ENCODE data around the gene CAMK1D.
"Not testable (repeated sequence)": the region's sequence is repeated elsewhere in the genome, so short reads cannot be mapped to it uniquely, and the experiment has no call there.

CAMK1D gene

DNA sequence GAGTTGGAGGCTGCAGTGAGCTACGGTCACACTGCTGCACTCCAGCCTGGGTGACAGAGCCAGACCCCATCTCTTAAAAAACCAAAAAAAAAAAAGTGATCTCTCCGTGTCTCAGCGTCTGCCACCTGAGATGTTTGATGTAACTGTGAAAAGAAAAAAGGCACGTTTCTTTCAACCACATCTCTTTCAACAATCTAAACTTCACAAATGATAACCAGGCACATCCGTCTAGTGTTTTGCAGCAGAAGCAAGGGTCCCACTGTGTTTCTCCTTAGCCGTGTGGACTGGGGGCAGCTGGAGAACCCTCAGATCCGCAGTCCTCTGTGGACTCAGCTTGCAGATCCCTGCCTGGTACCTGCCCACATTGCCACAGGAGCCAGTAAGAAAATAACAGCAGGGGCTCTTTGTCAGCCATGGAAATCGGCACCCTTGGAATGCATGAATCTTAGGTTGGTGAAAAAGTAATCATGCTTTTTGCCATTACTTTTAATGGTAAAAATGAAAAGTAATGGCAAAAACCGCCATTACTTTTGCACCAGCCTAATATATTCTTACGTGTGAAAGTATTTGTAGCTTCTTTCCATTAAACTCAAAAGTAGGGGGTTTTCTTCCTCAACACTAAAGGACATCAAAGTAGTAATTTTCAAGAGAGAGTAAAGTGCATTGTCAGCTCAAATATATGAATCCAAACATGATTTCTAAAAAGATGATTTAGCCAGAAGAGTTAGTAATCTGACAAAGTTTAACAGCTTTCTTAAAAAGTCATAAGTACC, 375.6 kb downstream of the CAMK1D start:
- no peak for DNase-seq (ENCODE audit: low spot score)

DNA sequence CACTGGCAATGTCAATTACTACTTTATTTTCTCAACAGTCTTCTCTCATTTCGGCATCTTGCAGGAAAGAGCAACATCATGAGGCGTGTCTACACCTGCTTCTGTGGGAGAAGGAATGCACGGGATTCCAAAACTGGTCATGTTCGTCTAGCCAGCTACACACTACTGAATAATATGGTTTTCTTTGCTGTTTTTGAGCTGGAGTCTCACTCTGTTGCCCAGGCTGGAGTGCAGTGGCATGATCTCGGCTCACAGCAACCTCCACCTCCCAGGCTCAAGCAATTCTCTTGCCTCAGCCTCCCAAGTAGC, 376.2 kb downstream of the CAMK1D start:
- DNase-seq (ENCODE audit: low spot score), result not testable (repeated sequence)

DNA sequence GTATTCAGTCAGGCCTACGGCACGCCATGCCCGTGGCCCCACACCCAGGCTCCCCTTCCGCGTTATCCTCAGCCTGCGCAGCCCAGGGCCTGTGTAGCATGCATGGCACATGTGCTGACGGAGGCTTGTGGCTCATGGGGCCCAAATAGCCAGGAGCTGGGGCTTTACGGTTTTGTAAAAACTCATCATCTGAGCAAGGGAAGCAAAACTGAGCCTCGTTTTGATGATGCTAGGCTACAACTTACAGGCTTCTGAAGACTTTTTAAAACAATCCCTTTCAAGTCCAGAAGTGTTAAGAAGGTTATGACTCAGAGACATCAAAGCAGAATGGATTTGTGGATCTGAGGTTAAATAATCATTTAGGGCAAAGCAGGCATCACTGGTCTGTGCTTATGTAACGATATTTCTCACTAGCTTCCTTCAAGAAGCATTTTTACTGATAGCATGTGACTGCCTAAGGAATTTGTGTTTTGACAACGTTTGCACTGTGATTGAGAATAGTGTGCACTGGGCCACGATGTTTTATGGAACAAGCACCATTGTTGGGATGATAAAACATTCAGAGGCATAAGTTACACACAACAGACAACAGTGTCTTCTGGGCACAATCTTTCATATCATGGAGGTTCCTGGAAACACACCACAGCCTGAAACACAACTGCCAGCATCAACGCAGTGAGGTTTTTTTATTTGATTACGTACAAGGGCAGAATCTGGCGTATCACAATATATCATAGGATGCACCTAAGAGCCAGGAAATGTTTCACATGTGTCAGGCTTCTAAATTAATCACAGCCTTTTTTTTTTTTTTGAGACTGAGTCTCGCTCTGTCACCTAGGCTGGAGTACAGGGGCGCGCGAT, 377.9 kb downstream of the CAMK1D start:
- no peak for DNase-seq (ENCODE audit: low spot score)

DNA sequence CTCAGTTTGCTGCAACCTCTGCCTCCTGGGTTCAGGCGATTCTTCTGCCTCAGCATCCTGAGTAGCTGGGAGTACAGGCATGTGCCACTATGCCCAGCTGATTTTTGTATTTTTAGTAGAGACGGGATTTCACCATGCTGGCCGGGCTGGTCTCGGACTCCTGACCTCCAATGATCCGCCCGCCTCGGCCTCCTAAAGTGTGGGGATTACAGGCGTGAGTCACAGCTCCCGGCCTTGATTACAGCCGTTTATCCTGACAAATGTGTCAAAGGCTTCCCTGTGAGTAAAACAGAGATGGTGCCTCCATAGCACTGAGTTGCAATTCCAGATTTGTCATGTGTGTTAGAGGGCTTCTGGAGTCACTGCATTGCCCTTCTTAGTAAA, 378.5 kb downstream of the CAMK1D start:
- no peak for DNase-seq (ENCODE audit: low spot score)

DNA sequence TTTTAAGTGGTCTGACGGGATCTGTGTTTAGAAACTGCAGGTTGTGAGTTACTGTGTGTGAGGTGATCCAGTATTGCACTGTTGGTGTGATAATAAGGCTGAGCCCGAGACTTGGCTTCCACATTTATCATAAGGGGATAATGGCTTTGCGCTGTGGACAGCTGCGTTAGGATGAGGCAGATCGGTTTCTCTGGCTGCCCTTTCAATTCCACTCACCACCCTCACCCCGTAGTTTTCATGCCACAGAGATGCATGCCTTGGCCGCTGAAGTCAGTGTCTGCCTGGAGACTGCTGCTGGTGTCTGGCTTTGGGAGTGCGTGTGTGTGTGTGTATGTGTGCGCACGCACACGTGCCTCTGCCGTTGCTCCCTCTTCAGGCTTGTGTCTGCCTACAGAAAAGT, 379.1 kb downstream of the CAMK1D start:
- DNase-seq (ENCODE audit: low spot score), result no peak

DNA sequence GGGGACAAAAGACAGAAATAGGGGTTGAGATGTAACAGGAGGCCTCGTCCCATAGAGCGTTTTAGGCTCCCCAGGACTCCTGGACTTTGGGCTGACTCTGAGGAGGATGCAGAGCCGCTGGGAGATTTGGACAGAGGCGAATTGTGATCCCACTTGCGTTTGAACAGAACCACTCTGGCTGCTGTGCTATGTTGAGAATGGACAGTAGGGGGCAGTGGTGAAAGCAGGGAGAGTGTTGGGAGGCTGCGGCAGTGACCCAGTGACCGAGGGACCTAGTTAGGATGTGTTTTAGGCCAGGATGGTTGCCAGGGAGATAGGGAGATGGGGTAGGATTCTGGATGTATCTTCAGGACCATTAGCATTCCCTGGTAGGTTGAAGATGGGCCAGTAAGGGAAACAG, 380.5 kb downstream of the CAMK1D start:
- peak; percentile 70 for DNase-seq (ENCODE audit: low spot score)

DNA sequence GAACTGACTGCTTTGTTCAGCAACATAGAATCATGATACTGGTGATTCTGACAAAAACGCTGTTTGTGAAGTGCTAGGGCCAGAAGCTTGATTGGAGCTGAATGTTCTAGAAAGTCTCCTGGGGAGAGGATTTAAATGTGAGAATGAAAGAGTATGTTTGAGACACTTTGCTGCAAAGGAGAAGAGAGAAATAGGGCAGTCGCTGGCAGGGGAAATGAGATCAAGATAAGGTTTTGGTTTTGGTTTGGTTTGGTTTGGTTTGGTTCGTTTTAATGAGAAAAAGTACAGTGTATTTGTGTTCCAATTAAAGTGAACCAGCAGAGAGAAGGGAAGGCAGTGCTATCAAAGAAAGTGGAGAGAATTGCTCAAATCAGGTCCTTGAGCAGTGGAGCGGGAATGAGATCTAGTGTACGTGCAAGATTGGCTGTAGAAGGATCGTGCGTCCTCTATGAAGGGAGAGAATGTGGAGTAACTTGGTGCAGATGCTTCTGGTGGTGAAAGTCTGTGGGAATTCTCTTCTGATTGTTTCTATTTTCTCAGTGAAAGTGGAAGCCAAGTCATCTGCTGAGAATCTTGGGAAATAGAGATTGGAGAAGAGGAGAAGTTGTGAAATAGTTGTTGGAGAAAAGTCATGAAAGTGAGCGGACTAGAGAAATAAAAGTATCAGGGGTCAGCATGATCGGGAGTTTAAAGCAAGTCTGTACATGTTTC, 381.6 kb downstream of the CAMK1D start:
- no peak for DNase-seq (ENCODE audit: low spot score)

DNA sequence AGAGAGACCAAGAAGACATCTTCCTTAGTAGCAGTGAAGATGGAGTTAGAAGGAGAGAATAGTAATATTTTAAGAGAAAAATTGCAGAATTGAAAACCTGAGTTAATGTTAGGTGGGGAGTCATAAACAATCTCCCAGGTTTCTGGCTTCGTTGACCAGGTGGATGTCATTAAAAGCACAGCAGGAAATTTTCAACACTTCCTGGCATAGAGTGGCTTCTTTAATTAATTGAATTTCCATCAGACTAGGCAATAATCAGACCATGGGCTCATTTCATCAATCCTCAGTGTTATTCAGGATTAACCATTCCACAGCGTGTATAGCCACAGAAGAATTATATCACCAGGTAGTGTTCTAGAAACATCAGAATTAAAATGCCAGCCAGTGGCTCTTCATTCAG, 383.9 kb downstream of the CAMK1D start:
- no peak for DNase-seq (ENCODE audit: low spot score)

DNA sequence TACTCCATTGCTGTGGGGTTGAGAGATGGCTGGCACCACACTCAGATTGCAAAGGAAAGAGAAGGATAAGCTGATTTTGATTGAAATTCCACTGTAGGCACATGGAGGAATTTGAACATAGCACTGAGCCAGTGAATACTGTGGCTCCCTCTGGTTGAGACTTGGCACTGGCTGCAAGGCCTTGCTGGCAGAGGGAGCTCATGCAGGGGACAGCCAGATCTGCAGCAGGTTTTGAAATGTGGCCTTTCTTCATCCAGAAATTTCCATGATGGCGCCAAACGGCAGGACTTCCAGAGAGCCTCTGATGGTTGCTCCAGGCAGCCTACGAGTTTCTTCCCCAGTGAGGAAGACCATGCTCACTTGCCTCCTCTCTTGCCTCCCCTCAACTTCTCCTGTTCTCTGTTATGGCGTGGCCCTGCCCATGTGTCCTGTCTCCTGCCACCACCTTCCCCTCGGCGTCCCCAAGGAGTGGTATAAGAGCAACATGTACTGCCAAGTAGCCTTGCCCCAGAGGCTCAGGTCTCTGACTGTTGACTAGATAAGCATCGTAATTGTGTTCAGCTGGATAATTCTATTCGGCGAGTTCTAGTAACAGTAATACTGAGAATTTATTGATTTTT, 386.6 kb downstream of the CAMK1D start:
- DNase-seq (ENCODE audit: low spot score), result no peak

DNA sequence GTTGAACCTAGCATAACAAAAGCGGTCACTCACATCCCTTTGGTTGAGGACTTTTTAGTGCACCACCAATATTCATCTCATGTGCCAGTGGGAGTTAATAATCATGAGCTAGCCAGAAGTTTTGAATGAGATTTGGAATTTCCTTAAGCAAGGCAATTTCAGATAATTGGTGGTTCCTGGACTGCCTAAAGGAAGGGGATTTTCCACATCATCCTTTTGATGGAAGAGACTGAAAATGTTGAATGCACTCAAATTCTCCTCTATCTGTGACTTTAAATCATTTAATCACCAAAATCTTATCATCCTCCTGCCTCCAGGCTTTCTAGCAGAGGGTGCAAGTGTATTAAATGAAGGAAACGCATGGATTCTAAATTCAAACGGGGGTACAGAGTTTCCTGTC, 391.5 kb downstream of the CAMK1D start:
- DNase-seq (ENCODE audit: low spot score), result no peak

DNA sequence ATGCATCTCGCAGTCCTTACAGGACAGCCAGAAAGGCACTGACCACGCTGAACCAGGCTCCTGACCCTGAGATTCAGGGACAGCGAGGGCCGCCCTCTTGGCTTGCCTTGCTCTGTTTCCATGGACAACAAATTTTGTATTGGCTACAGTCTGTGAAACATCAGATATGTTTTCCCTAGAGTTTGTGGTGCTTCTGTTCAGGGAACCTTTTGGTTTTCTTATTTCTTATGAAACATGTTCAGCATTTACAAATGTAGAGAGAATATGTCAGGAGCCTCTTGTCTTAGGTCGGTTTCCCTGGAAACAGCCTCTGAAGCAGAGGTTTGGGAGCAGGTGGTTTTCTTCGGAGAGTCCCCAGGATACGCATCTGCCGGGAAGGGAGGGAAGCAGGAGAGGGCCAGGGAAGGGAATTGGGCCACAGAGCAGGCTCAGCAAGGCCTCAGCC, 392.0 kb downstream of the CAMK1D start:
- DNase-seq (ENCODE audit: low spot score), result no peak

DNA sequence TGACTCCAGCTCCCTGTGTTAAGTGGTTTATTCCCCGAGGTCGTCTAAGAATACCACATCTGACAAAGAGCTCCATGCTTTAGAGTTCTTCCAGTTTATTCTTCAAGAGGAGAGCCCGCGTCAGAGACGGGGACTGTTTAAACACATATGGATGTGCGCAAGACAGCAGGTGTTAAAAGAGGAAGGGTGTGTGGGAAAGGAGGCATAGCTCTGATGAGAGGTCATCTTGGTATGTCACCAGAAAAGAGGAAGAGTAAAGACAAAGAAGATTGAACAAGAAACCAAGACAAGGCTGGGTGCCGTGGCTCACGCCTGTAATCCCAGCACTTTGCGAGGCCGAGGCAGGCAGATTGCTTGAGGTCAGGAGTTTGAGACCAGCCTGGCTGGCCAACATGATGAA, 393.4 kb downstream of the CAMK1D start:
- no peak for DNase-seq (ENCODE audit: low spot score)

DNA sequence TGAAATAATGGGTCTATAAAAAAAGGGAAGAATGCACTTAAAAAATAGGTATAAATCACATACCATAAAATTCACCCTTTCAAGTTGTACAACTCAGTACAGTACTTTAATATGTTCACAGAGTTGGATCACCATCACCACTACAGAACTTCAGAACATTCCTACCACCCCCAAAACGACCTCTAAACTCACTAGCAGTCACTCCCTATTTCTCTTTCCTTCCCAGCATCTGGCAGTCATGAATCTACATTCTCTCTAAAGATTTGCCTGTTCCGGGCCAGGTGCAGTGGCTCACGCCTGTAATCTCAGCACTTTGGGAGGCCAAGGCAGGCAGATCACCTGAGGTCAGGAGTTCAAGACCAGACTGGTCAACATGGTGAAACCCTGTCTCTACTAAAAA, 394.1 kb downstream of the CAMK1D start:
- not testable (repeated sequence) for DNase-seq (ENCODE audit: low spot score)

DNA sequence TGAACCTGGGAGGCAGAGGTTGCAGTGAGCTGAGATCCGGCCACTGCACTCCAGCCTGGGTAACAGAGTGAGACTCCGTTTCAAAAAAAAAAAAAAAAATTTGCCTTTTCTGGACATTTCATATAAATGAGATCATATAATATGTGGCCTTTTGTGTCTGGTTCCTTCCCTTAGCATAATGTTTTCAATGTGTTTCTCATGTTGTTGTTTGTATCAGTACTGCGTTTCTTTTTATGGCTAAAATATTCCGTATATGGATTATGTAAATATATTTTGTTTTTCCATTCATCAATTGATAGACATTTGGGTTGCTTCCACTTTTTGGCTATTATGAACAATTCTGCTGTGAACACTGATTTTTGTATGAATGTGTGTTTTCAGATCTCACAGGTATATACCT, 394.6 kb downstream of the CAMK1D start:
- no peak for DNase-seq (ENCODE audit: low spot score)

DNA sequence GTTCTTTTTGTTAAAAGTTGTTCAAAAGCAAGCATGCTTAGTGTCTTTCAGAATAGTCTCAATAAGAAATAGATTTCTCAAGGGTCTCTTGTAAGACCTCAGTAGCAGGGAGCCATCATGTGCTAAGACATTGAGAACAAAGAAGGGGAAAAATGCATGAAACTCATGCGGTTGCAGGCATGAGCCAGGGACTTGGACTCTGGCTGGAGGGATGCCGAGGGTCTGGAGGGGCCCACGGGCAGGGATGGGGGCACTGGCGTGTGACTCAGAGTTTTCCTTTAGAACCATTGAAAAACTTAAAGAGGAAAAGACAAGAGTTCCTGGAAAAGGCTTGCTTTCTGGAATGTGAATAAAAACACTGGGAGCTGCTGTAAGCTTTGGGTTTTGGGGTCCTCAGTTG, 398.8 kb downstream of the CAMK1D start:
- no peak for DNase-seq (ENCODE audit: low spot score)

DNA sequence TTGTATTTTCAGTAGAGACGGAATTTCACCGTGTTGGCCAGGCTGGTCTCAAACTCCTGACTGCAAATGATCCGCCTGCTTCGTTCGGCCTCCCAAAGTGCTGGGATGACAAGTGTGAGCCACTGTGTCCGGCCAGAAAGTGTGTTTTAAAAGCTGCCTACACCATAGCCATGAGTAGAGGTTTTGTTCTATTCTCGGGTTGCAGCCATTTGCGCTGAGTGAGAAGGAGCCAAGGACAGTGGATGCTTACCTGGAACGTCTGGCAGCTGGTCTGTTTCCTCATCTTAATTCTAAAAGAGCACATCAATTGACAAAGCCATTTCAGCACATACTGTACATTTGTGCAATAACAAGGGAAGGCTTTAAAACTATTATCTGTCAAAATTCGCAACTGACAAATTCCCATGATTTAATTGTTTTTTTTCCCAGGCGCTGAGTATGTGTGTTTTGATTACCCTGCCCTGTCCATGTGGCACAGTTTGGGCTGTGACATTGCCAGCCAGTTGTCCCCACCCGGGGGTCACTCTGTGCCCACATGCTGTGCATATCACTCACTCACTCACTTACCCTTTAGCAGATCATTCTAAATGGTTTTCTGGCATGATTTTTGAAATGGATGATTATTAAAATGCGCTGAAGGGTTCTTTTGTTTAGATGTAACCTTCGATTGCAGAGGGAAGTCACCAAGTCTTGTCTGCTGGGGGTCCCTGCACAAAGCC, 400.6 kb downstream of the CAMK1D start:
- no peak for DNase-seq (ENCODE audit: low spot score)

DNA sequence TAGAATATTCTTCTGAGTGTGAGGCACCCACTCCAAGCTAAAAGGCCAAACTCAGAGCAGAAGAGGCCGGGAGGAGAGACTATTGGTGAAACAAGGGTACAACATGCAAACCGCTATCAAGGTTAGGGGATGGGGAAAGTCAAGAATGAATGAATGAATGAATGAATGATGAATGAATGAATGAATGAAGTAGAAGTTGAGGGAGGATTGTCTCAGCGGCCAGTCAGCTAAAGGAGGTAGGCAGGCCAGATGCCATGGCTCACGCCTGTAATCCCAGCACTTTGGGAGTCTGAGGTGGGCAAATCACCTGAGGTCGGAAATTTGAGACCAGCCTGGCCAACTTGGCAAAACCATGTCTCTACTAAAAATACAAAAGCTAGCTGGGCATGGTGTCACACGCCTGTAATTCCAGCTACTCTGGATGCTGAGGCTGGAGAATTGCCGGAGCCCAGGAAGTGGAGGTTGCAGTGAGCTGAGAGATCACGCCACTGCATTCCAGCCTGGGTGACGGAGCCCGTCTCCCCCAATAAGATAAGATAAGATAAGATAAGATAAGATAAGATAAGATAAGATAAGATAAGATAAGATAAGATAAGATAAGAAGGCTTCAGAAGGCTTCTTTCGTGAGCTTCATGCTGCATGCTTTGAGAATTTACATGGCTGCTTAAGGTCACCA, 401.3 kb downstream of the CAMK1D start:
- DNase-seq (ENCODE audit: low spot score), result no peak

DNA sequence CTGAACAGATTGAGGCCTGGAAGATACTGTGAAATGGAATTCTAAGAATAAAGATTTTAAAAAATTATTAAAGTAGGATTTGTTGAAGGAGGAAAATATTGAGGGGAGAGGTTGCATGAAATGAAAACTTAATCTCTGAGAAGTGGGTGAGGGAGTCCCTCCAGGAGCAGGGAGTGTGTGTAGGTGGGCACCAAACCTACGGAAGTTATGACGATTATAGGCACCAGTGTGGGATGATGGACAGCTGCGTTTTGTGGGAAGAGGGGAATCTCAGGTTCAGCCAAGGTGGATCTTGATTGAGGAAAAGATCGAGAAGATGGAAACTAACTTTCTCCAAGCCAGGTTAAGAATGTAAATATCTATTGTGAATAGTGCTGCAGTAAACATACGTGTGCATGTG, 405.7 kb downstream of the CAMK1D start:
- no peak for DNase-seq (ENCODE audit: low spot score)

DNA sequence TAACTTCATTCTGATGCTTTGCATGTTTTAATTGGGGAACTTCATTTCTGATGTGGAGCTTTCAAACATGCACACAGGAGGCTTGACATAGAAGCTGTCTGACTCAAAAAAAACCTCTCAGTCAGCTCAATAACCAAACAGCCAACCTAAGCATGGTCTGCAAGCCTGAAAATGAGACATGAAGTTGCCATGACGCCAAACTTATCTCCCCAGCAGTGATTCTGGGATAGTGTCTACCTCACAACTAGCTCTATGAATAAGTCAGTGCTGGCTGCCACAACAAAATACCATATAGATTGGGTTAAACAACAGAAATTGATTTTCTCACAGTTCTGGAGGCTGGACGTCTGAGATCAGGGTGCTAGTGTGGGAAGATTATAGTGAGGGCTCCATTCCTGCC, 408.0 kb downstream of the CAMK1D start:
- DNase-seq (ENCODE audit: low spot score), result no peak

DNA sequence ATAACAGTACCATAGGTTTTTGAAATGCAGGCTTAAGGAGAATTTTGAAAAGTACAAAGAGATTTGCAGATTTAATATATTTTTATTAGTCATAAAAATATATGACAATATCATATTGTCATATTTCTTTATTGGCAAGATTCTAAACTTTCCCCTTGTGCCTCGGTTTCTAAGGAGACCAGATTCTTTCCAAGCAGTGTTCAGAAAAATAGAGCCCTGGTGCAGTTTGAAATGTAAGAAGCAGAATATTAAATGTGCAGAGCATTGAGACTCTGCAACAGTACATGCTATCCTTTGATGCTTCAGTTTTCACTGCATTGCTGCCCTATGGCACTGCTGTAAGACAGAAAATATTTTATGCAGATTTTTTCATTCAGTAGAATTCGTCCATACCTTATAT, 408.9 kb downstream of the CAMK1D start:
- DNase-seq (ENCODE audit: low spot score), result no peak

DNA sequence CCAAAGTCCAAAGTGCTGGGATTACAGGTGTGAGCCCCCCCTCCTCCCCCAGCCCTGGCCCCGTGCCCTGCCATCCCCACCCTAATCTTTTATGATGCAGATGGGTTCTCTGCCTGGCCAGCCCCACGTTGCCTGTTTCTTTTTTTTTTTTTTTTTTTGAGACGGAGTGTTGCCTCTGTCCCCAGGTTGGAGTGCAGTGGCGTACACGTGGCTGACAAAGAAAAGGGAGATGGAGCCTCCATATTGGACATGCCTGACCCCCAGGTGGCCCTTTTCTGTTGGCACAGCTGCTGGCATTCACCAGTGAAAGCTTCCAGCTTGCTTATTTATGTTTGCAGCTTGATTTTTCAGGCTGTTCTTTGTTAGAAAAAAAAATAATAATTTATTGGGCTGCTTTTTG, 416.9 kb downstream of the CAMK1D start:
- DNase-seq (ENCODE audit: low spot score), result no peak
